ENCODE results near the gene RASSF3. TPM values are rescaled to one million over a fixed set of nuclear protein-coding genes. Genes with fewer than 3 reads are reported as not detected.
A peak's percentile ranks its signal among the peaks of the same experiment; 100 is the strongest.

Gene RASSF3
- total and polyA plus RNA-seq, 11 donors = 32.8 to 116 (median 90.6) TPM

GRCh38 chr12:64633011-64633939, 23.0 kb downstream of the RASSF3 start:
- peak overlapping the region in 2 of 12 donors; percentile 9 to 40 for H3K27ac ChIP-seq
- H3K9me3 ChIP-seq = peaks cover 0 to 8% (median 0%) of the 10 kb centered on the region in 12 donors
- ATAC-seq (no peak), DNase-seq (no peak)
- intact Hi-C loops (cut with DNase I) = no loop called here
- H3K4me3 ChIP-seq = no peak overlapping the region
- 89 to 95% (median 92%) methylated on average over 5 of the region's 5 CpGs for WGBS, 4 donors
- H3K27me3 ChIP-seq = no peaks in the 10 kb centered on the region
- peaks cover 0 to 52% (median 26%) of the 10 kb centered on the region in 12 donors for H3K4me1 ChIP-seq
- TF ChIP-seq, protein P1, sequence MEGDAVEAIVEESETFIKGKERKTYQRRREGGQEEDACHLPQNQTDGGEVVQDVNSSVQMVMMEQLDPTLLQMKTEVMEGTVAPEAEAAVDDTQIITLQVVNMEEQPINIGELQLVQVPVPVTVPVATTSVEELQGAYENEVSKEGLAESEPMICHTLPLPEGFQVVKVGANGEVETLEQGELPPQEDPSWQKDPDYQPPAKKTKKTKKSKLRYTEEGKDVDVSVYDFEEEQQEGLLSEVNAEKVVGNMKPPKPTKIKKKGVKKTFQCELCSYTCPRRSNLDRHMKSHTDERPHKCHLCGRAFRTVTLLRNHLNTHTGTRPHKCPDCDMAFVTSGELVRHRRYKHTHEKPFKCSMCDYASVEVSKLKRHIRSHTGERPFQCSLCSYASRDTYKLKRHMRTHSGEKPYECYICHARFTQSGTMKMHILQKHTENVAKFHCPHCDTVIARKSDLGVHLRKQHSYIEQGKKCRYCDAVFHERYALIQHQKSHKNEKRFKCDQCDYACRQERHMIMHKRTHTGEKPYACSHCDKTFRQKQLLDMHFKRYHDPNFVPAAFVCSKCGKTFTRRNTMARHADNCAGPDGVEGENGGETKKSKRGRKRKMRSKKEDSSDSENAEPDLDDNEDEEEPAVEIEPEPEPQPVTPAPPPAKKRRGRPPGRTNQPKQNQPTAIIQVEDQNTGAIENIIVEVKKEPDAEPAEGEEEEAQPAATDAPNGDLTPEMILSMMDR (IDR thresholded peaks at IDR 0.05) = no peak
- TF ChIP-seq POLR2A (IDR thresholded peaks at IDR 0.05) = no peak
- peaks cover 0 to 13% (median 0%) of the 10 kb centered on the region in 9 donors for H3K36me3 ChIP-seq

DNA sequence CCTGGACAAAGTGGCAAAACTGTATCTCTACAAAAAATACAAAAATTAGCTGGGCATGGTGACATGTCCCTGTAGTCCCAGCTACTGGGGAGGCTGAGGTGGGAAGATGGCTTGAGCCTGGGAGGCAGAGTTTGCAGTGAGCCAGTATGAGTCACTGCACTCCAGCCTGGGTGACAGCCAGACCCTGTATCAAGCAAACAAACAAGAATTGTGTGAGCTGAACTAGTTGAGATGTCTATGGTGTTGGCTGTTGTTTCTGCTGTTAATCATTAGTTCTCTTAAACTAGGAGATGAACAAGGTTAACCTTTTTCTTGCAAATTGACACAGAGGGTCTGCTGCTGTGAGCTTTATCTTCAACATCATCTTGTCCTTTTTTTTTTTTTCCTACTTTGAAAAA, 23.6 kb downstream of the RASSF3 start:
- Histone ChIP-seq H3K4me1 (peaks cover 0 to 53% (median 23%) of the 10 kb centered on the region in 12 donors), H3K27ac (peak overlapping the region in 2 of 12 donors; percentile 9 to 40), H3K9me3 (peaks cover 0 to 8% (median 0%) of the 10 kb centered on the region in 12 donors), H3K4me3 (no peak overlapping the region), H3K36me3 (peaks cover 0 to 13% (median 0%) of the 10 kb centered on the region in 9 donors), H3K27me3 (no peaks in the 10 kb centered on the region)
- intact Hi-C loops (cut with DNase I) = no loop called here
- TF ChIP-seq, protein P1 (IDR thresholded peaks at IDR 0.05) = no peak
- TF ChIP-seq POLR2A (IDR thresholded peaks at IDR 0.05) = no peak
- ATAC-seq (peak; percentile 21 to 90 (median 70)), DNase-seq (peak in 3 of 5 donors; percentile 32 to 82 (median 62))

DNA sequence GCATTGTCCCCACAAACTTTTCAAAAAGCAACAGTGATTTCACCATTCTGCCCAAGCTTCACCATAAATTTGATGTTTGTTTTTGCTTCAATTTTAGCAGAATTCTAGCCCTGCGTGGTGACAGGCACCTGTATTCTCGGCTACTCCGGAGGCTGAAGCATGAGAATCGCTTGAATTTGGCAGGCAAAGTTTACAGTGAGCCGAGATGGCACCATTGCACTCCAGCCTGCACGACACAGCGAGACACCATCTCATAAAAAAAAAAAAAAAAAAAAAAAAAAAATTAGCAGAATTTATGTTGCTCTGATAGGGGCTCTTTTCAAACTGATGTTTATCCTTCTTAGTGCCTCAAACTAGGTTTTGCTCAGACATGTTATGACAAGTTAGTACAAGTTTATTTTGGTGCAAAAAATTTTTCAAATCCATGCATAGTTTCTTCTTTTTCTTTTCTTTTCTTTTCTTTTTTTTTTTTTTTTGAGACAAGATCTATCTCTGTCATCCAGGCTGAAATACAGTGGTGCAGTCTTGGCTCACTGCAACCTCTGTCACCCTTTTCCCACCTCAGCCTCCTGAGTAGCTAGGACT, 24.3 kb downstream of the RASSF3 start:
- no peaks in the 10 kb centered on the region for H3K27me3 ChIP-seq
- DNase-seq (no peak), ATAC-seq (no peak)
- H3K9me3 ChIP-seq = peaks cover 0 to 8% (median 0%) of the 10 kb centered on the region in 12 donors
- H3K4me3 ChIP-seq = no peak overlapping the region
- H3K27ac ChIP-seq = peak overlapping the region in 3 of 12 donors; percentile 0 to 48 (median 10)
- intact Hi-C loops (cut with DNase I) = no loop called here
- peaks cover 0 to 60% (median 23%) of the 10 kb centered on the region in 12 donors for H3K4me1 ChIP-seq
- TF ChIP-seq, protein P1 (IDR thresholded peaks at IDR 0.05) = no peak
- no peak for TF ChIP-seq POLR2A (IDR thresholded peaks at IDR 0.05)
- peaks cover 0 to 9% (median 0%) of the 10 kb centered on the region in 9 donors for H3K36me3 ChIP-seq
- 59 to 76% (median 63%) methylated on average over 7 of the region's 7 CpGs for WGBS, 4 donors

Measured in heart left ventricle (tissue), 16 donors.